ENCODE data around the gene ALDH1A1. TPM values are rescaled to one million over a fixed set of nuclear protein-coding genes. Genes with fewer than 3 reads are reported as not detected.

ALDH1A1 gene
- total RNA-seq, 1 experiment from 2014 or later, result 1.9 TPM

- Mint-ChIP-seq H3K27me3 (ENCODE audit: low read depth) (no peaks in the 10 kb centered on the region), H3K9me3 (no peaks in the 10 kb centered on the region), H3K4me1 (peaks cover 4% of the 10 kb centered on the region), H3K36me3 (no peaks in the 10 kb centered on the region), H3K27ac (no peak overlapping the region), H3K4me3 (no peak overlapping the region)
- TF ChIP-seq NFATC4 (CRISPR knock-in tag; IDR thresholded peaks at IDR 0.05) (no peak), CBFB (CRISPR knock-in tag; IDR thresholded peaks at IDR 0.05; ENCODE audit: low read depth) (no peak), PRRX2 (CRISPR knock-in tag; IDR thresholded peaks at IDR 0.05) (no peak), ZSCAN18 (CRISPR knock-in tag; IDR thresholded peaks at IDR 0.05) (no peak), PRDM15 (CRISPR knock-in tag; IDR thresholded peaks at IDR 0.05) (no peak), USF2 (CRISPR knock-in tag; IDR thresholded peaks at IDR 0.05) (no peak), GTF2I (CRISPR knock-in tag; conservative IDR thresholded peaks at IDR 0.05) (no peak)
- DNase-seq (ENCODE audit: low spot score) (no peak), ATAC-seq (no peak)
- CTCF ChIA-PET, result no interaction called here
- POLR2A ChIA-PET, result no interaction called here
Measured at GRCh38 chr9:72897069-72897649, 55.7 kb downstream of the ALDH1A1 start.

DNA sequence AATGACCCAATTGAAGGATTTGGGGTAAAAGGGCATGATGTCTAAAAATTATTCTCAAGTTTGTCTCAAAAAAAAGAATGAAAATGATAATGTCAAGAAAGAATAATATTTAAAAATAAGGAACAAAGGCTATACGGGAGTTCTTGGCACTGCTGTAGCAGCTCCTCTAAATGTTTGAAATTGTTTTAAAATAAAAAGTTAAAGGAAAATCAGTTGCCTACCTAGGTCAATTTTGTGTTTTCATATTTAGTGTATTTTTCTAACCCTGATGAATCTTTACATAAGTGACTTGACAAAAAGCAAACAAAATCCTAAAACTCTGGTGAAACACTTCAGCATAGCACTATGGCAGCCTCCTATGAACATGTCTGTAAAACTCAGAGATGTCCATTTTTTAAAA, 56.4 kb downstream of the ALDH1A1 start:
- DNase-seq (ENCODE audit: low spot score), result no peak
- ChIA-PET POLR2A (no interaction called here), CTCF (no interaction called here)
- H3K27me3 Mint-ChIP-seq (ENCODE audit: low read depth), result no peaks in the 10 kb centered on the region
- H3K36me3 Mint-ChIP-seq, result no peaks in the 10 kb centered on the region
- H3K9me3 Mint-ChIP-seq, result no peaks in the 10 kb centered on the region
- H3K4me1 Mint-ChIP-seq, result peaks cover 4% of the 10 kb centered on the region
- H3K4me3 Mint-ChIP-seq, result no peak overlapping the region
- TF ChIP-seq NFATC4 (CRISPR knock-in tag; IDR thresholded peaks at IDR 0.05), result no peak
- TF ChIP-seq SOX15 (CRISPR knock-in tag; IDR thresholded peaks at IDR 0.05), result no peak
- no peak for TF ChIP-seq CTCF (IDR thresholded peaks at IDR 0.05)
- TF ChIP-seq TEAD1 (CRISPR knock-in tag; IDR thresholded peaks at IDR 0.05), result no peak
- TF ChIP-seq, protein P1, sequence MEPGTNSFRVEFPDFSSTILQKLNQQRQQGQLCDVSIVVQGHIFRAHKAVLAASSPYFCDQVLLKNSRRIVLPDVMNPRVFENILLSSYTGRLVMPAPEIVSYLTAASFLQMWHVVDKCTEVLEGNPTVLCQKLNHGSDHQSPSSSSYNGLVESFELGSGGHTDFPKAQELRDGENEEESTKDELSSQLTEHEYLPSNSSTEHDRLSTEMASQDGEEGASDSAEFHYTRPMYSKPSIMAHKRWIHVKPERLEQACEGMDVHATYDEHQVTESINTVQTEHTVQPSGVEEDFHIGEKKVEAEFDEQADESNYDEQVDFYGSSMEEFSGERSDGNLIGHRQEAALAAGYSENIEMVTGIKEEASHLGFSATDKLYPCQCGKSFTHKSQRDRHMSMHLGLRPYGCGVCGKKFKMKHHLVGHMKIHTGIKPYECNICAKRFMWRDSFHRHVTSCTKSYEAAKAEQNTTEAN (CRISPR knock-in tag; IDR thresholded peaks at IDR 0.05), result no peak
- TF ChIP-seq SMAD4 (CRISPR knock-in tag; IDR thresholded peaks at IDR 0.05), result no peak
- TF ChIP-seq, protein P2, sequence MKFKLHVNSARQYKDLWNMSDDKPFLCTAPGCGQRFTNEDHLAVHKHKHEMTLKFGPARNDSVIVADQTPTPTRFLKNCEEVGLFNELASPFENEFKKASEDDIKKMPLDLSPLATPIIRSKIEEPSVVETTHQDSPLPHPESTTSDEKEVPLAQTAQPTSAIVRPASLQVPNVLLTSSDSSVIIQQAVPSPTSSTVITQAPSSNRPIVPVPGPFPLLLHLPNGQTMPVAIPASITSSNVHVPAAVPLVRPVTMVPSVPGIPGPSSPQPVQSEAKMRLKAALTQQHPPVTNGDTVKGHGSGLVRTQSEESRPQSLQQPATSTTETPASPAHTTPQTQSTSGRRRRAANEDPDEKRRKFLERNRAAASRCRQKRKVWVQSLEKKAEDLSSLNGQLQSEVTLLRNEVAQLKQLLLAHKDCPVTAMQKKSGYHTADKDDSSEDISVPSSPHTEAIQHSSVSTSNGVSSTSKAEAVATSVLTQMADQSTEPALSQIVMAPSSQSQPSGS (CRISPR knock-in tag; IDR thresholded peaks at IDR 0.05; ENCODE audit: borderline replicate concordance, low read depth), result no peak
- no peak for TF ChIP-seq GTF2I (CRISPR knock-in tag; conservative IDR thresholded peaks at IDR 0.05)
- no peak for TF ChIP-seq NR1H2 (CRISPR knock-in tag; IDR thresholded peaks at IDR 0.05)
- TF ChIP-seq ZNF232 (CRISPR knock-in tag; IDR thresholded peaks at IDR 0.05), result no peak
- TF ChIP-seq ZNF317 (CRISPR knock-in tag; IDR thresholded peaks at IDR 0.05; ENCODE audit: borderline replicate concordance, low read depth), result no peak
- no peak for TF ChIP-seq ETV6 (CRISPR knock-in tag; IDR thresholded peaks at IDR 0.05)
- no peak for TF ChIP-seq NFE2L1 (CRISPR knock-in tag; IDR thresholded peaks at IDR 0.05)
- TF ChIP-seq, protein P3, sequence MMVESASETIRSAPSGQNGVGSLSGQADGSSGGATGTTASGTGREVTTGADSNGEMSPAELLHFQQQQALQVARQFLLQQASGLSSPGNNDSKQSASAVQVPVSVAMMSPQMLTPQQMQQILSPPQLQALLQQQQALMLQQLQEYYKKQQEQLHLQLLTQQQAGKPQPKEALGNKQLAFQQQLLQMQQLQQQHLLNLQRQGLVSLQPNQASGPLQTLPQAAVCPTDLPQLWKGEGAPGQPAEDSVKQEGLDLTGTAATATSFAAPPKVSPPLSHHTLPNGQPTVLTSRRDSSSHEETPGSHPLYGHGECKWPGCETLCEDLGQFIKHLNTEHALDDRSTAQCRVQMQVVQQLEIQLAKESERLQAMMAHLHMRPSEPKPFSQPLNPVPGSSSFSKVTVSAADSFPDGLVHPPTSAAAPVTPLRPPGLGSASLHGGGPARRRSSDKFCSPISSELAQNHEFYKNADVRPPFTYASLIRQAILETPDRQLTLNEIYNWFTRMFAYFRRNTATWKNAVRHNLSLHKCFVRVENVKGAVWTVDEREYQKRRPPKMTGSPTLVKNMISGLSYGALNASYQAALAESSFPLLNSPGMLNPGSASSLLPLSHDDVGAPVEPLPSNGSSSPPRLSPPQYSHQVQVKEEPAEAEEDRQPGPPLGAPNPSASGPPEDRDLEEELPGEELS (CRISPR knock-in tag; IDR thresholded peaks at IDR 0.05), result no peak
- TF ChIP-seq PRRX2 (CRISPR knock-in tag; IDR thresholded peaks at IDR 0.05), result no peak
- no peak for TF ChIP-seq TCF7 (CRISPR knock-in tag; IDR thresholded peaks at IDR 0.05; ENCODE audit: low read depth)
- H3K27ac Mint-ChIP-seq, result no peak overlapping the region
- ATAC-seq, result no peak
